ENCODE measurements around the gene AP2A1.

The AP2A1 gene

GRCh38 chr19:49786376-49786820 is 19.6 kb downstream of the AP2A1 start:
- CTCF ChIA-PET, result interaction anchor here (0.9 to 1.3 kb wide), 3 partner anchors 10 to 105 kb away, joined by 4 to 5 read pairs (median 4); no protein-coding TSS in a partner anchor

DNA sequence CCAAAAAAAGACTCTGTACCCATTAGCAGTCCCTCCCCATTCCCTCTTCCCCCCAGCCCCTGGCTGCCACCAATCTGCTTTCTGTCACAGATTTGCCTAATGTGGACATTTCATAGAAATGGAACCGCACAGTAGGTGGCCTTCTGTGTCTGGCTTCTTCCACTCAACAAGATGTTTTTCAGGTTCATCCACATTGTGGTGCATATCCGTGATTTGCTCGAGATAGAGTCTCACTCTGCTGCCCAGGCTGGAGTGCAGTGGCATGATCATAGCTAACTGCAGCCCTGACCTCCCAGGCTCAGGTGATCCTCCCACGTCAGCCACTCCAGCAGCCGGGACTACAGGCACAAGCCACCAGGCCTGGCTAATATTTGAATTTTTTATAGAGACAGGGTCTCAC is 20.9 kb downstream of the AP2A1 start:
- no peak overlapping the region for H3K4me3 ChIP-seq (ENCODE audit: low read depth, low read length)
- ChIA-PET CTCF (no interaction called here), POLR2A (no interaction called here)
- TF ChIP-seq, protein P1, sequence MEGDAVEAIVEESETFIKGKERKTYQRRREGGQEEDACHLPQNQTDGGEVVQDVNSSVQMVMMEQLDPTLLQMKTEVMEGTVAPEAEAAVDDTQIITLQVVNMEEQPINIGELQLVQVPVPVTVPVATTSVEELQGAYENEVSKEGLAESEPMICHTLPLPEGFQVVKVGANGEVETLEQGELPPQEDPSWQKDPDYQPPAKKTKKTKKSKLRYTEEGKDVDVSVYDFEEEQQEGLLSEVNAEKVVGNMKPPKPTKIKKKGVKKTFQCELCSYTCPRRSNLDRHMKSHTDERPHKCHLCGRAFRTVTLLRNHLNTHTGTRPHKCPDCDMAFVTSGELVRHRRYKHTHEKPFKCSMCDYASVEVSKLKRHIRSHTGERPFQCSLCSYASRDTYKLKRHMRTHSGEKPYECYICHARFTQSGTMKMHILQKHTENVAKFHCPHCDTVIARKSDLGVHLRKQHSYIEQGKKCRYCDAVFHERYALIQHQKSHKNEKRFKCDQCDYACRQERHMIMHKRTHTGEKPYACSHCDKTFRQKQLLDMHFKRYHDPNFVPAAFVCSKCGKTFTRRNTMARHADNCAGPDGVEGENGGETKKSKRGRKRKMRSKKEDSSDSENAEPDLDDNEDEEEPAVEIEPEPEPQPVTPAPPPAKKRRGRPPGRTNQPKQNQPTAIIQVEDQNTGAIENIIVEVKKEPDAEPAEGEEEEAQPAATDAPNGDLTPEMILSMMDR (IDR thresholded peaks at IDR 0.05; ENCODE audit: insufficient read depth, low read length, missing control alignments), result no peak
- DNase-seq (ENCODE audit: low read depth, low spot score), result no peak

More at GRCh38 chr19:49786376-49786820, 19.6 kb downstream of the AP2A1 start:
- TF ChIP-seq, protein P1 (IDR thresholded peaks at IDR 0.05; ENCODE audit: insufficient read depth, low read length, missing control alignments), result no peak
- DNase-seq (ENCODE audit: low read depth, low spot score), result no peak
- POLR2A ChIA-PET, result interaction anchor here (0.5 to 0.8 kb wide), 3 partner anchors 20 to 69 kb away, joined by 3 to 4 read pairs (median 3); partner anchors contain the start of genes AP2A1 and TSKS
- H3K4me3 ChIP-seq (ENCODE audit: low read depth, low read length), result no peak overlapping the region

GRCh38 chr19:49788857-49789256 is 22.1 kb downstream of the AP2A1 start:
- DNase-seq (ENCODE audit: low read depth, low spot score), result no peak
- CTCF ChIA-PET, result no interaction called here
- TF ChIP-seq, protein P1 (IDR thresholded peaks at IDR 0.05; ENCODE audit: insufficient read depth, low read length, missing control alignments), result no peak
- POLR2A ChIA-PET, result interaction anchor here (0.7 kb wide), 1 partner anchor 21 kb away, joined by 4 read pairs; no protein-coding TSS in a partner anchor
- H3K4me3 ChIP-seq (ENCODE audit: low read depth, low read length), result no peak overlapping the region

- TF ChIP-seq, protein P1 (IDR thresholded peaks at IDR 0.05; ENCODE audit: insufficient read depth, low read length, missing control alignments), result no peak
- POLR2A ChIA-PET, result no interaction called here
- no peak overlapping the region for H3K4me3 ChIP-seq (ENCODE audit: low read depth, low read length)
- DNase-seq (ENCODE audit: low read depth, low spot score), result no peak
- CTCF ChIA-PET, result no interaction called here
These were observed 24.1 kb downstream of the AP2A1 start for GRCh38 chr19:49790866-49791265.

DNA sequence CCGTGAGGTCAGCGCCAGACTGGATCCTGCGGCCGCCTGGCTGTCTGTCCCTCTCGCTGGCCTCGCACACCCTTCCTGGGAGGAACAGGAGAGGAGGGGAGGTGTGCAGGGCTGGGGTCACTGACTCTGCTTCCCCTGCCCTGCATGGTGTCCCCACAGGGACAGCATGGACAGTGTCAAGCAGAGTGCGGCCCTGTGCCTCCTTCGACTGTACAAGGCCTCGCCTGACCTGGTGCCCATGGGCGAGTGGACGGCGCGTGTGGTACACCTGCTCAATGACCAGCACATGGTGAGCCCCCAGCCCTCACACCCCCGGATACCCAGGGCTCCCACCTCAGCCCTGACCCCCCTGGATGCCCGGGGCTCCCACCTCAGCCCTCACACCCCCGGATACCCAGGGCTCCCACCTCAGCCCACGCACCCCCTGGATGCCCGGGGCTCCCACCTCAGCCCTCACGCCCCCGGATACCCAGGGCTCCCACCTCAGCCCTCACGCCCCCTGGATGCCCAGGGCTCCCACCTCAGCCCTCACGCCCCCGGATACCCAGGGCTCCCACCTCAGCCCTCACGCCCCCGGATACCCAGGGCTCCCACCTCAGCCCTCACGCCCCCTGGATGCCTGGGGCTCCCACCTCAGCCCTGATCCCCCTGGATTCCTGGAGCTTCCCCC is 25.1 kb downstream of the AP2A1 start:
- H3K4me3 ChIP-seq (ENCODE audit: low read depth, low read length), result no peak overlapping the region
- POLR2A ChIA-PET, result no interaction called here
- DNase-seq (ENCODE audit: low read depth, low spot score), result no peak
- TF ChIP-seq, protein P1 (IDR thresholded peaks at IDR 0.05; ENCODE audit: insufficient read depth, low read length, missing control alignments), result no peak
- CTCF ChIA-PET, result no interaction called here

DNA sequence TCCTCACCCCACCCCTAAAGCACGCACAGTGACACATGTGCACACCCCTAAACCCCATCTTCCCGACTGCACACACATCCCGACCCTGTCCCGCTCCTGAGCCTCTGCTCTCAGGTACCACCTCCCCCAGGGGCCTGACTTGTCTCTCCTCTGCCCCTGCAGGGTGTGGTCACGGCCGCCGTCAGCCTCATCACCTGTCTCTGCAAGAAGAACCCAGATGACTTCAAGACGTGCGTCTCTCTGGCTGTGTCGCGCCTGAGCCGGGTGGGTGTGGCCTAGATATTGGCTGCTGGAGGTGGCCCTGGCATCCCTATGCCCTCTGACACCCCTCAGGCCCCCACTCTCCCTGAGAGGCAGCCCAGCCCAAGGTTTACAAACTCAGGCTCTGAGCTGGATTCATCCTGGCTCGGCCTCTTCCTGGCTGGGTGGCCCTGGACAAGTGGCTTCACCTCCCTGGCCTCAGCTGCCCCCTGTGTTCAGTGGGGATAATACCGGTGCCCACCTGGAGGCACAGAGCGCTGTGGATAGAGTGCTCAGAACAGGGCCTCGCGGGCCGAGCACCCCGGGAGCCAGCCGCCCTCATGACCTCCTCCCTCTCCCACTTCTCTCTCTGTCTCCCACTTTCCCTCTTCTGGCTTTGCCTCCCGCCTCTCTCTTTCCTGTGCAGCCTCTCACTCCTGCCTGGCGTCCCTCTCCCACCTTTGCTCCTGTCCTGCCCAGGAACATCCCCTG is 26.2 kb downstream of the AP2A1 start:
- no peak overlapping the region for H3K4me3 ChIP-seq (ENCODE audit: low read depth, low read length)
- ChIA-PET POLR2A (no interaction called here), CTCF (no interaction called here)
- no peak for DNase-seq (ENCODE audit: low read depth, low spot score)
- TF ChIP-seq, protein P1 (IDR thresholded peaks at IDR 0.05; ENCODE audit: insufficient read depth, low read length, missing control alignments), result no peak

Measured in AG04449 (cell line).